NCI-H1694 (cell line): ENCODE data around the gene REEP6.
A peak's percentile ranks its signal among the peaks of the same experiment; 100 is the strongest.
"Not testable (repeated sequence)": the region's sequence is repeated elsewhere in the genome, so short reads cannot be mapped to it uniquely, and the experiment has no call there.

ENCODE experiments used
- DNase-seq: peaks from one replicate; lab custom pipeline; 2025; lab: John Stamatoyannopoulos, UW

Gene REEP6

DNA sequence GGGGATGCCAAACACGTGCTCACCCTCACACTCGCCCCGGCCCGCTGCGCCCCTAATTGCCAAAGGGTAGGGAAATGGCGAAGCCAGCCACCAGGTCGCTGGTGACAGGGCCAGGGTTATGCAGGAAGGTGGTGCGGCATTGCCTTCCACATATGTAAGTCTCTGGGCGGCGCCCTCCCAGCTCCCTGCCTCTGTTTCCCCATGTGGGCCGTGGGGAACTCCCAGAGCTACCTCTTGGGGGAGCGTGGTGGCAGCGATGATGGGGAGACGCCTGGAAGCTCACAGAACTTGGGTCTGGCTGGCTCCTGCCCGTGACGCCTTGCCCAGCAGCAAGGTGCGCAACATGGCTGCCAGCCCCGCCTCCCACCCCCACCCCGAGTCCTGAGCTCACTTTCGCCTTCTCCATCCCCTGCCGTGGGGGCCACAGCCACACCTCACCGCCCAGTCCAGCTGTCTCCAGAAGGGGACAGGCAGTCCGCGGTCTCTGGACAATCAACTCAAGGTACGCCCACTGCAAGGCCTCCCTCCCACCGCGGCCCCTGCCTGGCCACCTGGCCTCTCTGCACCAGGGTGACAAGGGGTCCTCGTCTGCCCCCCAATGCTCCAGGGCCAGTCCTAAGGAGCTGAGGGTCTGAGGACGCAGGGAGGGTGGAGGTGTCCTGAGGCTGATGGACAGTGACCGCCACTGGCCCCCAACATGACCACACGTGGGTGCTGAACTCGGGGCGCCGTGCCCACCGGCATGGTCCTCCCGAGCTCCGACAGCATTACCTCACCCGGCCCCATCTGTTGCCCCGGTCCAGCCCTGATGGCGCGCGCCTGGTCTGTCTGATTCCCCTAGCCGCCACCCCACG lies 18.5 kb upstream of the REEP6 start:
- no peak for DNase-seq

DNA sequence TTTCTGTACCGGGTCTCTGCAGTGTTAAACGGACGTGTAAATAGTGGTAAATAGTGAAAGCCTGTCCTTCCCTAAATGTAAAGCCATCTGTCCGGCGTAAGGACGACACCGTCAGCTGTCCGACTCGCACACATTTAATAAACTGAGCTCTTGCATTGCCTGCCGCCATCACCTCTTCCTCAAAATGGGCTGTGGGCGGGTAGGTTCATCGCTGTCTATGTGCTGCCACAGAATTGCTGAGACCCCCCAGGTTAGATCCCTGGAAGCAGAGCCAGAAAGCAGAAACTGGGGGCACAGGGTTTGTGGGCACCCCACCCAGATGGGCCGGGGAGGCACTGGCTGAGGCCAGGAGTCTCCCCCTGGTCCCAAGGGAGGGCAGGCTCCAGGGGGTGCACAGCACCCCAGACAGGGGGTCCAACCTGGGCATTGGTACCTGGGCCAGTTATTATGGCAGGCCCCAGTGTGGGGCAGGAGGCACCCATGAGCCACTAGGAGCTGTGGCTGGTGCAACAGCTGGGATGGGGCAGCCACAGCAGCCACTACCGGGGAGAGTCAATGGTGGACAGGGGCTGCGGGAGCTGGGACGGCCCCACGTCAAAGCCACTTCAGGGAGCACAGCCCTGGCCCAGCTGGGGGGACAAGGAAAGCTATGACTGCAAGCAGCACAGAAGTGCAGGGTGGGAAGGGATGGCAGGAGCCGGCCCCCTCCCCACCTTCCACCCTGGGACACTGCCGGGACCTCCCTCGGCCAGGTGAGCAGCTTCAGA lies 17.7 kb upstream of the REEP6 start:
- DNase-seq: no peak

DNA sequence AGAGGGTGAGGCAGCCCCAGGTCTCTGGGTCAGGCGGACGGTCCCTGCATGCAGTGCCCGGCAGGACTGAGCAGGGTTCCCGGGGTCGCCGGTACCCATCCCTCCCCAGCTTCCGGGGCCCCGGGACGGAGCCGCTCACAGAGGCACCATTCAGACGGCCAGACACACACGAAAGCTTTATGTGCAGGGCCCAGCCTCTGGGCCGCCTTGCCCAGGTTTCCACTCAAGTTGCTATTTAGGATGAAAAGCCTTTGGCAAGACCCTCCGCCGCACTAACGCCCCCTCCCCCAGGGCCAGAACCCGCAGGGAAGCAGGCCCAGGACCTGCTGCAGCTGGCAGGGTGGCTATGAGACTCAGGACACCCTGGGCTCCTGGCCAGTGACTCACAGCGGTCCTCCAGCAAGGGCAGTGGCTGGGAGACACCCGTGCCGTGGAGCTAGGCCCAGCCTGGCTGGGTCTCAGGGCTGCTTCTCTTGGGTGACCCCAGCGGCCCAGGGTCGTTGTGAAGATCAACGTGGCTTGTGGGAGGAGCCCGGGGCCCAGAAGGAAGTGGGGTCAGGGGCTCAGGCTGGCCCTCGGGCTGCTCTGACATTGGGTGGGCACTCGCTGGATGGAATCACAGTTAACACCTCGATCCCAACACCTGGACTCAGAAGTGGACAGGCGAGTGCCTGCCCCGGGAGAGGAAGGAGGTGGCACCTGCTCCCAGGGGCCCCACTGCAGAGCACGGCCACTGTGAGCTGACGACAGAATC lies 16.8 kb upstream of the REEP6 start:
- DNase-seq: no peak

DNA sequence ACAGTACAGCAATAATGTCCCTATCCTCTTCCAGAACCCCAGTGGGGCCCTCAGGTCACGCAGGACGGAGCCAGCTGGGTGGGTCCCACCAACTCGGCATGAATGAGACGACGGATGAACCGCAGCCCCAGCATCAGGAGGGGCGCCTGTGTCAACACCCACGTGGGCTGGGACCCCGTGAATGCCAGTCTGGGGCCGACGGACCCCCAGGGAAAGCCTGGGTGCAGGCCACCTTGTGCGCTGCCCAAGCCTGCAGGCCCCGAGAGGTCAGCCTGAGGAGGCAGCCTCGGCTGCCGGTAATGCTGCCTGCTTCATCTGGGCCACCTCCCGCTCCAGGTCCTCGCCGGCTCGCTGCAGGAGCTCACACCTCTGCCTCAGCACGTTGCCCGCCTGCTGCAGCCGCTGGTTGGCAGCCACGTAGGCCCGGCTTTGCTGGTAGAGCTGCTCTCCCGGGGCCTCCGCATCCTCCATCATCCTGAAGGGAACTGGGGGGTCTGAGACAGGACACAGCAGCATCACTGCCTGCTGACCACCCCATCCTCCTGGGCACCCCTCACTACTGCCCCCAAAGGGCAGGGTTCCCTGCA lies 16.1 kb upstream of the REEP6 start:
- no peak for DNase-seq

DNA sequence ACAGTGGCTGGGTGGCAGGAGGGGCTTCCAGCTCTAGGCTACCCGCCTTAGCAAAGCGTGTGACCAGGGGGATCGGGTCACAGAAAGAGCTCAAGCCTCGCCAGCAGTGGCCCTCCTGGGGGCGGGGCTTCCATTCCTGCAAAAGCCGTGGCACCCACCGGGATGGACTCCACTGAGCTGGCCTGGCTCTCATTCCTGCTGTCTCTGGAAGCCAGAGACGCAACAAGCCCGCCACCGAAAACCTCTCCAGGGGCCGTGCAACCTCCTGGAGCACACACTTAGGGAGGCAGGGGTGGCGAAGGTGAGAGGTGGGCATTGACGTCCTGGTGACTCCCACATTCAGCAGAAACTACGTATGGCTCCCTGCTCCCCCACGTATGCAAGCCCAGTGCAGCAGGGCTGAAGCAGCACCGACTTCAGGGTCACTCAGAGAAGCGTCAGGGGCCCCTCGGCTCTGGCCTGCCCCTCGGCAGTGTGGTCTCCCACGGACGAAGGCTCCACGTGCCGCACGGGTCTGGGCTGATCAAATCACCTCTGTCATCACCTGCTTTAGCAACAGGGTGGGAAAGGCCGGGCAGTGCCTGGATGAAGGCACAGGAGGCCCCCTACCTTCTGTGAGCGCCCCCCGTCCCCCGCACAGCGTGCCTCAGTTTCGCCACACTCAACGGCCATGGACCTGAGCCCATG lies 15.1 kb upstream of the REEP6 start:
- DNase-seq: no peak

DNA sequence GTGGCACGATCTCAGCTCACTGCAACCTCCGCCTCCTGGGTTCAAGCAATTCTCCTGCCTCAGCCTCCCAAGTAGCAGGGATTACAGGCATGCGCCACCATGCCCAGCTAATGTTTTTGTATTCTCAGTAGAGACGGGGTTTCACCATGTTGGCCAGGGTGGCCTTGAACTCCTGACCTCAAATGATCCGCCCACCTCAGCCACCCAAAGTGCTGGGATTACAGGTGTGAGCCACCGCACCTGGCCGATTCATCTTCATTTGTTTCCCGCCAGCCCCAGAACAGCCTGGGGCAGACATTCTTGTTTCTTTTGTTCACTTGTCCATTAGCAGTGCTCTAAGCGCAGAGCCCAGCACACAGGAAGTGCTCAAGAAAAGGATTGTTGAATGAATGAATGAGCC lies 13.9 kb upstream of the REEP6 start:
- not testable (repeated sequence) for DNase-seq

DNA sequence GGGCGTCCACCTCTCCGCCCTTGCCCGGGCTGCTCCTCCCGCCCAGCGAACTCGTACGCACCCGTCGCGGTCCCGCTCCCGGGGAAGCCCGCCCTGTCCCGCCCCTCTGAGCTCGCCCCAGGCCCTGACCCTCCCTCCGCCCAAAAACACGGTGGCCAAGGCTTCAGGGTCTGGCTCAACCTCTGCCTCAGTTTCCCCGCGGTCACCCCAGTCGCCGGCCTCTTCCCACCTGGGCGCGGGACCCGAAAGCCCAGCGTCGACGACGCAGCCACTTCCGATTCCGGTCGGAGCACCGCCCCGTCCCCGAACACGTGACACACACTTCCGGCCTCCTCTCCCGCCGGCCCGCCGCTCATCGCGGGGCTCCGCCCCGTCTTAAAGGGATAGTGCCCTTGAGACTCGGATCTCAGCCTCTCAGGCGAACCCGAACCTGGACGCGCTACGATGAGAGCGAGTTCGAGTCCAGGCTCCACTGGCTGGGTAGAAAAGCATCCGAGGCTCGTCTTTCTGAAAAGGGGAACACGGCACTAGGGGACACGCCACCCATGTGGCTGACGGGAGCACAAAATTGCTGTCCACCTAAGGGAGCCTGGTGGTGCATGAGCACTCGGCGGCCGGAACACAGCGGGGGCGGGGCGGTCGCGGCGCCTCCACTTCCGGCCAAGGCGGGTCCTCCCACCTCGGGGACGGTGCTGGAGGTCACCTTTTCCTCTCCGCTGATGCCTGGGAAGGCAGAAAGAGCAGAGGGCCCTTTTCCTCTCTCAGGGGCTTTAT lies 11.9 kb upstream of the REEP6 start, which contains the start of gene C19orf25:
Gene C19orf25 (minus strand): TSS at position 282 of the 774 bp plus-strand sequence. CDS start 312 bp downstream, outside the sequence.
- DNase-seq: peak; percentile 80

DNA sequence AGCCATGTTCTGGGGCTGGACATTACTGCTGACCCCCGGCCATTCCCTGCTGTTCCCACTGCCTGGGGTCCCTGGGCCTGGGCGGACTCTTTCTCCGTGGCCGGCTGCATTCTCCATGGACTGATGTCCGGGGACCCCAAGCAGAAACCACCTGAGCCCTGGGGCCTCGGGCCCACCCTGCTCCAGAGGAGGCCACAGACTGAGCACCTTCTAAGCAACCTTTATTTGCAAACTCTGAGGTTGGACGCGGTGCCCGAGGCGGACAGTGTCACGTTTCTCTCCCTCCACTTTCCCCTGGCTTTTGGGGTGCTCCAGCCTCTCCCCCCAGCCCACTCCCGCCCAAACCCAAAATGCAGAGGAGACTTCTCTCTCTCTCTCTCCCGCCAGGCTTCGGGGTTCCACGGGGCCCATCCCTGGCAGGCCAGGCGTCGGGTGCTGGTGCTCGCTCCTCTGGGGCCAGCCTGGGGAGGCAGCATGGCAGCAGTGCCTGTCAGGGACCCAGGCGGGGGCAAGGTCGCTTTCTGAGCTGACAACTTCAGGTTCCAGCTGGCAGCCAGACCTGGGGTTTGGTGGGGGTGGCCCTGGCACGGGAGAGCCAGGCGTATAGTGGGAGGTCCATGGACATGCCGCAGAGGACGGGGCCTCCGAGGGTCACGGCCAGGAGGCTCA lies 9.6 kb upstream of the REEP6 start:
- no peak for DNase-seq

DNA sequence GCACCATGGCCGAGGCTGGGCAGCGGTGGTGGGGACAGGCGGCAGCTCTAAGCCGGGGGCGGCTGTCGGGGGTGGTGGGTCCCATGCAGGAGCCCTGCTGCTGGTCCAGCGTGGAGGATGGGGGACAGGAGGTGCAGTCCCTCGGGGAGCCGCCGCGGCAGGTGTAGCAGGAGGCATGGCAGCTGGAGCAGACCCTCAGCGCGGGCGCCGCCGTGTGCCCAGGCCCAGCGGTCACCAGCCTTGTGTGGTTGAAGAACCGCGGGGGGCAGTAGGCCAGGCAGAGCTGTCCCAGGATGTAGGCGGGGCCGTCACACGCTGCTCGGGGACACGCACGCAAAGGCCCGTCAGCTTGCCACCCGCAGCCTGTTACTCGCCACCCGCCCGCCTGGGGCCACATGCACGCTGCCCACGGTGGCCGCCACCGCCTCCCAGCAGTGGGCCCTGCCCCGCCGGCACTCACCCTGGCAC lies 9.1 kb upstream of the REEP6 start:
- DNase-seq: no peak

DNA sequence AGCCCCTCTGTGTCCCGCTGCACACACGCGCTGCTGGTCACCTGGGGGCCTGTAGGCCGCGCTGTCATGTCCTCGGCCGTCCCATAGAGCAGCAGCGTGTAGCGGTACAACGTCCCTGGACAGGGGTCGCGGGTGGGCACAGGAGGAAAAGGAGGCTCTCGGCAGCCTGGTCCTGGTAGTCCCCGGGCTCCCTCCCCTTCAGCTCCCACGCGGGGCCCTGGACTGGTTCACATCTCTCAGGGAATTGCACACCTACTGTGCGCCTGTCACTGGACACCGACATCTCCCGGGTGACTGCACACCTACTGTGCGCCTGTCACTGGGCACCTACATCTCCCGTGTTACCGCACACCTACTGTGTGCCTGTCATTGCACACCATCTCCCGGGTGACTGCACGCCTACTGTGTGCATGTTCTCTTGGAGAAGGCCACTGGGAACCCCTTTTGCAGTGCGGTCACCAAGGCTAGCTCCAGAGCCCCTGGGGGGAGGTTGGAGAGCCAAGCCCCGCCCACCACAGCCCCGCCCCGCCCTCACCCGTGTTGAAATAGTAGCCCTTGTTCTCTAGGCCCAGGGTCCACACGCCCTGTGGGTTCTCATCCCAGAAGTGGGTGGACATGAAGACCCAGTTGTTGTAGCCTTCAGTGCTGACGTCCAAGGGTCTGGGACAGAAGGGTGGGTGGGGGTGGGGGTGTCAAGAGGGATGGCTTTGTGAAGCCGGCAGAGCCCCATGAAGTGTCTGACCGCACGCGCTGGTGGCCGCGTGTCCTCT lies 8.4 kb upstream of the REEP6 start:
- DNase-seq: no peak

DNA sequence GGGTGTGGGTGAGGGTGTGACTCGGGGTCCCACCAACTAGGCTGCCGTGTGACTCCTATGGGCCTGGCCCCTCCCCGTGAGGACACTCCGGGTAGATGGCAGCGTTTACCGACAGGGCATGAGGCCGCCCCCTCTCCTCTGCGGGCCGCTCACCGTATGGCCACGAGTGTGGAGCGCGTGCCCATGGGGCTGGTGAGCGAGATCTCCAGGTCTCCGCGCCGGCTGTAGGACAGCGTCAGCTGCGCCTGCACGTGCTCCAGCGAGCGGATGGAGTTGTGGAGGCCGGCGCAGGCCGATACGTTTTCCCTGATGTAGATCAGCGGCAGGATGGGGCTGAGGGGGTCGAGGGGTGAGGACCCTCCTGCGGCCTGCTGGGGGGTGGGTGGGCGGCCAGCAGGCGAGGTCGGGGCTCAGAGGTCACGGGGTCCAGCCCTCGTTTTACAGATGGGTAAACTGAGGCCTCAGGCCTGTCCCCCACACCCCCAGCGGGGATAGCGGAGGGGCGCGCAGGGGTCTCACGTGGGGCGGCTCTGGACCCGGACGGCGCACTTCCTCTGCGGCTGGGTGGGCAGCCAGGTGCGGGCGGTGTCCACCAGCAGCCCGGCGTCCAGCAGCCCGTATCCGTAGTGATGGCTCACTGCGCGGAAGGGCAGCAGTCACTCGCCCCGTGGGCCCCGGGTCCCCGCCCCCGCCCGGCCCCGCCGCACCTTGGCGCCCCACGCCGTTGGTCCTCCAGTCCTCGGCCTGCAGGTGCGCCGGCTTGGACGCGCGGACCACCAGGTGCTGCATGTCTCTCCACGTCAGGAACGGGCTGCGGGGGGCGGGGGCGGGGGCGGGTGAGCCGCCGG lies 7.6 kb upstream of the REEP6 start:
- no peak for DNase-seq

DNA sequence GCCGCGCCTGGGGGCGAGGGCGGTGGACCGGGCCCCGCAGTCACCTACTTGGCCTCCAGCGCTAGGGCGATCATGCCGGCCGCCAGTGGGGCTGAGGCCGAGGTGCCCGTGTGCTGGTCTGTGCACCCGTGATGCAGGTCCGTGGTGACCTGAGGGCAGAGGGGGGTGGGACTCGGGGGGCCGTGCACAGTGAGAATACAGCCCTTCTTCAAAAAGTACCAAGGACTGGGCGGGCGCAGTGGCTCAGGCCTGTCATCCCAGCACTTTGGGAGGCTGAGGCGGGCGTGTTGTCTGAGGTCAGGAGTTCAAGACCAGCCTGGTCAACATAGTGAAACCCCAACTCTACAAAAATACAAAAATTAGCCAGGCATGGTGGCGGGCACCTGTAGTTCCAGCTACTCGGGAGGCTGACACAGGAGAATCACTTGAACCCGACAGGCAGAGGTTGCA lies 7.0 kb upstream of the REEP6 start:
- no peak for DNase-seq

DNA sequence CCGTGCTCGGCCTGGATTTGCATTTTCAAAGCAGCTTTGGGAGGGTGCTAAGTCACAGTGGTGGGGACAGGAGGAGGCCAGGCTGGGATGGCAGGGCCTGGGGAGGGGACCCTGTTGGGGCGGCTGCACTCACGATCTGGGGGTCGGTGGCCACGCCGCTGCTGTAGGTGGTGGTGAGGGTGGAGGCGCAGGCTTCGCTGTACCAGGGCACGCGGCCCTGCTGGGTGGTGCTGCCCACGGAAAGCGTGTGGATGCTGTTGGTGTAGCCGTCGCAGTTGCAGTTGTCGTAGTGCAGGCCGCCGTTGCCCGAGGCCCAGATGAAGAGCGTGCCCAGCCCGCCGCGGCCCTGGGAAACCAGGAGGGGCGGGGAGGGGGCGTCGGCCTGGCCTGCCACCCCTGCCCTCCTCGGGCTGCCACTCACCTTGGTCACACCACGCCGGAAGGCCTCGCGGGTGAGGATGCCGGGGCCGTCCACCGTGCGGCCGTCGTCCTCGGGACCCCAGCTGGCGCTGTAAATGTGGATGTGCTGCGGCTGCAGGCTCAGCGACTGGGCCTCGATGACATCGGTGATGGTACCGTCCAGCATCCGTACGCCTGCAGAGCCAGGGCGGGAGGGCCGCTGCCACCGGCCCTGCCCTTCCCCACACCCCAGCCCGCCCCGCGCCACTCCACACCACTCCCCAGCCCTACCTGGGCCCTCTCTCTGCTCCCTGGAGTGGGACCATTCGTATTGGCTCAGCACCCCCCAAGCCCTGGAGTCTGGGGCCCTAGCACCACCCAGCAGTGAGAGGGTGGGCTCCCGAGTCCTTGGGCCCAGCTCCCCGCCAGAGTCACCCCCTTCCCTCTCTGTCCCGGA lies 4.0 kb upstream of the REEP6 start:
- DNase-seq: no peak

DNA sequence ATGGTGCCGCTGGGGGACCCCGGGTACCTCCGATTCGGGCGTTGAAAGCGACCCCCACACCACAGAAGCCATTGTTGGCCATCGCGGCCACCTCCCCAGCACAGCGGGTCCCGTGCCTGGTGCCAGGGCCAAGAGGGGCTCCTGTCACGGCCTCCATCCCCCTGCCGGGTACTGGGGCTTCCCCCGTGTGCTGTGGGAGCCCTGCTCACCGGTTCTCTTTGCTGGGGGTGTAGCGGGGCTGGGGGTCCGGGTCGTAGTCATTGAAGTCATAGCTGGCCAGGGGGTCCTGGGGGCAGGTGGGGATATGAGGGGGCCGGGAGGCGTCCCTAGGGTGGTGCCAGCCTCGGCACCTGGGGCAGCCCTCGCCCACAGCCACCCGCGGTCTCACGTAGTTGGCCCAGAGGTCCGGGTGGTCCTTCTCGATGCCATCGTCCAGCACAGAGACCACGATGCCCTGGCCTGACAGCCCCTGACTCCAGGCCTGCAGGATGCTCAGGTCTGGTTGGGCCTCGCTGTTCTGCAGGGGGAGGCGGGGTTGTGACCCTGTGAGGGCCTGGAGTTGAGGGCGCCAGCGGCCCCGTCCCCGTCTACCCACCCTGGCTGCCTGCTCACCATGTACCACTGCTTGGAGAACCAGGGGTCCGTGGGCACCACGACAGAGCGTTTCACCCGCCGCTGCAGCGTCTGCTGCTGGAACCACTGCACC lies 3.3 kb upstream of the REEP6 start:
- no peak for DNase-seq

DNA sequence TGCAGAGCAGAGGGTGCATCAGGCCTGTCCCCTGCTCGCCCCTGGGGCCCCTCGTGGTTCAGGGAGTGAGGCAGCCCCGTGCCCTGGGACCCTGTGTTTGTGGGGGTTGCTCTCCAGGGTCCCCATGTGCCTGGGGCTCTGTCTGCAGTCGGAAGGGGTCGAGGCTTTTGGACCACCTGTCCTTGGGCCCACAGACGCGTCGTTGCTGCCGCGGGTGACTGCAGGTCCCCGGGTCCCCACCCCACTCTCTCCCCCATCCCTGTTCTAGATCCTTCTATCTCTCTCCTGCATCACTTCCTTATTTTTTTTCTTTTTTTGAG lies 2.7 kb upstream of the REEP6 start:
- DNase-seq: no peak

DNA sequence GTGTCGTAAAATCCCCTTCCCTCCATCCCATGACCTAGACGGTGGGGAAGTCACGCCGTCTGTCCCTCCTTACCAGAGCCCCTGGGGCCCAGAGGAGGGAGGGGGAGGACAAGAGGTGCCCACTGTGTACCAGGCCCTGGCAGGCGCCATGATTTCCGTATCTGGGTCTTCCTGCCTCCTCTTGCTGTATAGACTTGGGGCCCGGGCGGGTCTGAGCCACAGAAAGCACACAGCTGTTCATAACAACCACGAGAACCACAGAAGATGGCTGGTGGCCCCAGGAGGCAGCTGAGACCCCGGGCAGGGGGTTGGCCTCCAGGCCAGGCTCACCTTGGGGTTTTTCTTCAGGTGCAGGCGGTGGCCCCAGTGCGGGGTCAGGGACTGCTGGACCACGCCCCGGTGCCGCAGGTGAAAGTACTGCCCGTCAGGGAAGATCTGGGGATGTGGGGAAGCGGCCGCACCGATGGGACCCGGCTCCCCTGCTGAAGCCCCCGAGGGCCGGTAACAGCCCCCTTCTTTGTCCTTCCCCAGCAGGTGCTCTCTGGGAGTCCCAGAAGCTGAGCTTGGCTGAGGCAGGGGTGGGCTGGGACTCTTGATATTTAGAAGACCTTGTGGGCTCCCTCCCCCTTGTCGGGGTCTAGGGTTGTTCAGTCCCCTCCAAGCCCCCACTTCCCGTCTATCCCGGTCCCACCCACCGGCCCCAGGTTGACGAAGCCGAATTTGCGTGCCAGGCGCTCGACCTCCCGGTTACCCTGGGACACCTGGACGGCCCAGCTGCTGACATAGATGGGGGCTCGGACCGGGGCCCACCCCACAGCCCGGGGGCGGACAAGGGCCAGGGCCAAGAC lies 1.3 kb upstream of the REEP6 start:
- no peak for DNase-seq
